Effector CD8-positive, alpha-beta T cell (primary cell): ENCODE data around the gene SHISA8.
A peak's percentile ranks its signal among the peaks of the same experiment; 100 is the strongest.

Source experiments
- DNase-seq: peaks from one replicate; lab custom pipeline; 2025; lab: John Stamatoyannopoulos, UW

The SHISA8 gene

GRCh38 chr22:41933411-41934177 is 18.7 kb upstream of the SHISA8 start:
- DNase-seq: no peak

- DNase-seq: no peak
These were observed 17.5 kb upstream of the SHISA8 start for GRCh38 chr22:41932353-41932752.

GRCh38 chr22:41931701-41932269 is 16.9 kb upstream of the SHISA8 start:
- no peak for DNase-seq

- no peak for DNase-seq
These were observed 14.5 kb upstream of the SHISA8 start for GRCh38 chr22:41929418-41929810.

- DNase-seq: no peak
These were observed 13.9 kb upstream of the SHISA8 start for GRCh38 chr22:41928593-41929417.

GRCh38 chr22:41927813-41928212 is 12.9 kb upstream of the SHISA8 start:
- no peak for DNase-seq

GRCh38 chr22:41925783-41926460 is 11.0 kb upstream of the SHISA8 start:
- peak; percentile 63 for DNase-seq

GRCh38 chr22:41923595-41924276 is 8.9 kb upstream of the SHISA8 start:
- no peak for DNase-seq

- DNase-seq: no peak
These were observed 8.2 kb upstream of the SHISA8 start for GRCh38 chr22:41922940-41923594.

- DNase-seq: no peak
These were observed 7.5 kb upstream of the SHISA8 start for GRCh38 chr22:41922328-41922727.

- DNase-seq: no peak
These were observed 5.5 kb upstream of the SHISA8 start for GRCh38 chr22:41920271-41920976.

- DNase-seq: peak; percentile 42
These were observed 4.7 kb upstream of the SHISA8 start for GRCh38 chr22:41919357-41920224.

GRCh38 chr22:41917903-41918791 is 3.3 kb upstream of the SHISA8 start:
- no peak for DNase-seq

- no peak for DNase-seq
These were observed 2.6 kb upstream of the SHISA8 start for GRCh38 chr22:41917375-41917902.

- DNase-seq: no peak
These were observed 2.0 kb upstream of the SHISA8 start for GRCh38 chr22:41916745-41917358.

- no peak for DNase-seq
These were observed 1.1 kb upstream of the SHISA8 start for GRCh38 chr22:41915786-41916493.

GRCh38 chr22:41914611-41915034 is 251 bp downstream of the SHISA8 start:
- no peak for DNase-seq
